H1 (cell line): ENCODE results near the gene C22orf23. TPM values are rescaled to one million over a fixed set of nuclear protein-coding genes. Genes with fewer than 3 reads are reported as not detected.

Experiments
- CTCF ChIA-PET: fragments of 300-600 bp; sonication (Branson Sonifier 250); formaldehyde crosslinking; loops from one replicate; lab custom pipeline; 2021; ENCODE audit not compliant: partially characterized antibody; lab: Charles Lee
- POLR2A ChIA-PET: fragments of 300-600 bp; sonication (Branson Sonifier 250); formaldehyde crosslinking; loops from one replicate; lab custom pipeline; 2021; ENCODE audit warnings: inconsistent platforms; ENCODE audit not compliant: partially characterized antibody; lab: Charles Lee
- DNase-seq, 2 experiments: peaks; one replicate each; pipeline versions ENCODE4 v3.0.0 to v3.0.0-alpha.2; 2010 to 2022; ENCODE audit warnings: low spot score in 2 of 2, low read depth in 1 of 2, mixed read lengths in 1 of 2
- FAIRE-seq: peaks from 2 replicates; lab custom pipeline; 2011; peaks lifted over from hg19 to GRCh38; lab: Jason Lieb, UNC
- H2AFZ ChIP-seq: 2 replicates; pipeline ENCODE4 v1.8.1; 2012; ENCODE audit warnings: low read length, inconsistent platforms
- H2AK5ac ChIP-seq: 2 replicates; pipeline ENCODE4 v1.6.1; 2013; ENCODE audit warnings: low read depth, low read length
- H2BK120ac ChIP-seq: replicated peaks from 2 replicates; pipeline ENCODE3; 2013; ENCODE audit warnings: low read depth, low read length, inconsistent platforms
- H2BK12ac ChIP-seq: 2 replicates; pipeline ENCODE4 v1.6.1; 2013; ENCODE audit warnings: low read depth, low read length
- H2BK15ac ChIP-seq: 2 replicates; pipeline ENCODE4 v1.6.1; 2013; ENCODE audit warnings: low read length
- H2BK20ac ChIP-seq: 2 replicates; pipeline ENCODE4 v1.6.1; 2013; ENCODE audit warnings: low read length
- H2BK5ac ChIP-seq: 2 replicates; pipeline ENCODE4 v1.6.1; 2013; ENCODE audit warnings: low read depth, low read length
- H3K14ac ChIP-seq: 2 replicates; pipeline ENCODE4 v1.6.1; 2013; ENCODE audit warnings: inconsistent platforms; ENCODE audit not compliant: insufficient read length
- H3K18ac ChIP-seq: 2 replicates; pipeline ENCODE4 v1.6.1; 2013; ENCODE audit warnings: low read length; ENCODE audit errors: extremely low read depth
- H3K23ac ChIP-seq: 2 replicates; pipeline ENCODE4 v1.6.1; 2013; ENCODE audit warnings: inconsistent platforms; ENCODE audit not compliant: insufficient read length
- H3K23me2 ChIP-seq: 2 replicates; pipeline ENCODE4 v1.6.1; 2013; ENCODE audit warnings: low read depth, low read length
- H3K27ac ChIP-seq: 2 replicates; pipeline ENCODE4 v1.6.1; 2011; ENCODE audit warnings: low read depth, low read length, inconsistent platforms
- H3K27me3 ChIP-seq, 4 experiments: replicated peaks in 1 of 4; 1 replicate in 1 of 4; 2 replicates in 3 of 4; pipeline versions ENCODE4 v1.6.1 to v1.8.1; 2011 to 2013; ENCODE audit warnings: low read length in 3 of 4, mild to moderate bottlenecking in 3 of 4, inconsistent platforms in 2 of 4, mixed read lengths in 2 of 4, moderate library complexity in 1 of 4; ENCODE audit not compliant: control insufficient read depth in 3 of 4, insufficient read depth in 3 of 4; ENCODE audit errors: extremely low read depth in 1 of 4
- H3K36me3 ChIP-seq, 4 experiments: 2 replicates each; pipeline versions ENCODE4 v1.6.1 to v1.8.1; 2011 to 2013; ENCODE audit warnings: mild to moderate bottlenecking in 4 of 4, low read length in 3 of 4, moderate library complexity in 2 of 4, control low read depth in 1 of 4, inconsistent platforms in 1 of 4; ENCODE audit not compliant: insufficient read depth in 4 of 4, control insufficient read depth in 2 of 4
- H3K4ac ChIP-seq: replicated peaks from 2 replicates; pipeline ENCODE3; 2013; ENCODE audit warnings: low read length, low read depth, mixed read lengths, inconsistent platforms; ENCODE audit not compliant: insufficient read length
- H3K4me1 ChIP-seq, 4 experiments: replicated peaks in 1 of 4; 1 replicate in 1 of 4; 2 replicates in 3 of 4; pipeline versions ENCODE4 v1.6.1 to v1.8.1; 2011 to 2013; ENCODE audit warnings: low read length in 3 of 4, inconsistent platforms in 2 of 4, mixed read lengths in 1 of 4; ENCODE audit not compliant: insufficient read depth in 4 of 4, control insufficient read depth in 3 of 4
- H3K4me2 ChIP-seq, 2 experiments: 2 replicates each; pipeline versions ENCODE4 v1.6.1 to v1.8.1; 2011 to 2013; ENCODE audit warnings: low read depth in 2 of 2, low read length in 2 of 2, control low read depth in 1 of 2, inconsistent platforms in 1 of 2, mild to moderate bottlenecking in 1 of 2; ENCODE audit not compliant: insufficient read depth in 1 of 2
- H3K4me3 ChIP-seq, 4 experiments: fragments of 200-600, 300-600 bp in 1 of 4; sonication (generic), shearing (Covaris generic), sonication (Bioruptor Twin) in 1 of 4; 2 replicates each; pipeline versions ENCODE4 v1.5.1 to v1.8.1; 2011 to 2016; ENCODE audit warnings: low read length in 4 of 4, low read depth in 3 of 4, control low read depth in 2 of 4, inconsistent platforms in 2 of 4, mild to moderate bottlenecking in 2 of 4, mixed read lengths in 1 of 4, moderate library complexity in 1 of 4; ENCODE audit not compliant: insufficient read depth in 2 of 4; ENCODE audit errors: extremely low read depth in 1 of 4
- H3K56ac ChIP-seq: replicated peaks from 2 replicates; pipeline ENCODE3; 2013; ENCODE audit warnings: low read depth, mild to moderate bottlenecking, mixed read lengths, low read length, inconsistent platforms; ENCODE audit not compliant: insufficient read length
- H3K79me1 ChIP-seq: 2 replicates; pipeline ENCODE4 v1.6.1; 2013; ENCODE audit warnings: low read depth, low read length, control low read depth
- H3K79me2 ChIP-seq, 2 experiments: 2 replicates each; pipeline versions ENCODE4 v1.6.1 to v1.8.1; 2012 to 2013; ENCODE audit warnings: low read length in 2 of 2, mild to moderate bottlenecking in 2 of 2, inconsistent platforms in 1 of 2; ENCODE audit not compliant: insufficient read depth in 2 of 2, control insufficient read depth in 1 of 2
- H3K9ac ChIP-seq, 4 experiments: replicated peaks in 1 of 4; 1 replicate in 1 of 4; 2 replicates in 3 of 4; pipeline versions ENCODE4 v1.6.1 to v1.8.1; 2011 to 2013; ENCODE audit warnings: low read depth in 3 of 4, low read length in 3 of 4, control low read depth in 2 of 4, mild to moderate bottlenecking in 2 of 4, moderate library complexity in 2 of 4, inconsistent platforms in 1 of 4; ENCODE audit errors: extremely low read depth in 1 of 4
- H3K9me3 ChIP-seq, 2 experiments: 2 replicates each; pipeline versions ENCODE4 v1.6.1 to v1.8.1; 2012 to 2013; ENCODE audit warnings: mild to moderate bottlenecking in 2 of 2, moderate library complexity in 2 of 2, control low read depth in 1 of 2, inconsistent platforms in 1 of 2, low read depth in 1 of 2, low read length in 1 of 2, mixed read lengths in 1 of 2; ENCODE audit not compliant: insufficient read depth in 2 of 2
- H4K20me1 ChIP-seq, 2 experiments: replicated peaks in 1 of 2; 2 replicates each; pipeline versions ENCODE3 to v1.8.1; 2011 to 2013; ENCODE audit warnings: inconsistent platforms in 2 of 2, low read length in 2 of 2, mild to moderate bottlenecking in 1 of 2; ENCODE audit not compliant: insufficient read depth in 2 of 2, control insufficient read depth in 1 of 2
- H4K5ac ChIP-seq: 2 replicates; pipeline ENCODE4 v1.6.1; 2013; ENCODE audit warnings: low read length, low read depth, mixed read lengths, inconsistent platforms; ENCODE audit not compliant: insufficient read length
- H4K8ac ChIP-seq: 2 replicates; pipeline ENCODE4 v1.8.0; 2013; ENCODE audit warnings: mild to moderate bottlenecking, moderate library complexity, low read length, inconsistent platforms; ENCODE audit not compliant: insufficient read depth; ENCODE audit errors: extremely low read depth
- H4K91ac ChIP-seq: replicated peaks from 2 replicates; pipeline ENCODE3; 2013; ENCODE audit warnings: low read length, mixed read lengths, inconsistent platforms; ENCODE audit not compliant: insufficient read length
- GABPA ChIP-seq: IDR thresholded peaks from 2 replicates; pipeline ENCODE4 v1.6.1; 2011; ENCODE audit warnings: mild to moderate bottlenecking, low read length, moderate library complexity, borderline replicate concordance; ENCODE audit not compliant: insufficient read depth
- HDAC6 ChIP-seq: IDR thresholded peaks from one replicate; pipeline ENCODE4 v1.7.1; 2012; ENCODE audit warnings: low read depth, mild to moderate bottlenecking, inconsistent platforms, low read length, moderate library complexity
- KDM5A ChIP-seq: fragments of 200-600 bp; IDR thresholded peaks from 2 replicates; pipeline ENCODE4 v1.7.1; 2012; ENCODE audit warnings: mild to moderate bottlenecking, low read length, inconsistent platforms, mixed read lengths
- MAFK ChIP-seq: IDR thresholded peaks from 2 replicates; pipeline ENCODE4 v1.6.1; 2012; ENCODE audit warnings: low read depth, mild to moderate bottlenecking, improper control_type of control experiment, low read length
- RAD21 ChIP-seq, 2 experiments: IDR thresholded peaks in 1 of 2; conservative IDR thresholded peaks in 1 of 2; 2 replicates each; pipeline ENCODE4 v1.6.1; 2011; ENCODE audit warnings: low read depth in 2 of 2, low read length in 2 of 2, improper control_type of control experiment in 1 of 2, inconsistent platforms in 1 of 2, mild to moderate bottlenecking in 1 of 2, moderate library complexity in 1 of 2
- SP1 ChIP-seq: IDR thresholded peaks from 2 replicates; pipeline ENCODE4 v1.6.1; 2011; ENCODE audit warnings: low read depth, low read length
- TBP ChIP-seq: IDR thresholded peaks from 2 replicates; pipeline ENCODE4 v1.6.1; 2011; ENCODE audit warnings: low read depth, low read length, improper control_type of control experiment
- WGBS, 2 experiments: shearing (Covaris generic) in 1 of 2; methylation state at CpG; one replicate each; pipeline versions ENCODE4 v1.1.6 to v1.1.7; 2013 to 2015; ENCODE audit warnings: low lambda C conversion rate in 2 of 2, mixed read lengths in 2 of 2, inconsistent platforms in 1 of 2, low coverage in 1 of 2, missing lambda C conversion rate in 1 of 2; ENCODE audit not compliant: insufficient replicate concordance in 2 of 2, insufficient coverage in 1 of 2, insufficient read length in 1 of 2; ENCODE audit errors: extremely low coverage in 1 of 2, missing lambda C conversion rate in 1 of 2; 5-methylcytosine and 5-hydroxymethylcytosine counted together
- polyA plus RNA-seq, 7 experiments: library from polyadenylated mRNA; depleted of rRNA in 3 of 7; stranded (reverse) in 5 of 7; unstranded in 2 of 7; fragments of >200 nt in 5 of 7; fragments of 200-250 nt in 2 of 7; gene quantifications; 1 replicate in 5 of 7; 2 replicates in 1 of 7; 4 replicates in 1 of 7; pipeline versions ENCODE4 v1.2.1 to v1.2.3, GENCODE V29; 2011 to 2013; ENCODE audit warnings: missing spikeins in 2 of 7, mixed read lengths in 2 of 7
- total RNA-seq: library from RNA; stranded (reverse); fragmentation: NEBNext Ultra II Directional; extraction: Animal tissue kit (Norgen Biotek cat#: 25700); gene quantifications from 2 replicates; pipeline ENCODE4 v1.2.1, GENCODE V29; 2021
- TF ChIP-seq, protein P1 (sequence below), 3 experiments: IDR thresholded peaks; 1 replicate in 2 of 3; 2 replicates in 1 of 3; pipeline versions ENCODE4 v1.5.1 to v1.6.1; 2011; ENCODE audit warnings: low read length in 3 of 3, mild to moderate bottlenecking in 3 of 3, inconsistent platforms in 2 of 3, low read depth in 1 of 3, moderate library complexity in 1 of 3; ENCODE audit not compliant: insufficient read depth in 1 of 3; ENCODE audit errors: control extremely low read depth in 1 of 3

The C22orf23 gene
- total and polyA plus RNA-seq, 2 of the 8 experiments (the other 6 are each of a cell fraction or from before 2014, with no cell fraction given): 0.50 to 0.54 TPM

DNA sequence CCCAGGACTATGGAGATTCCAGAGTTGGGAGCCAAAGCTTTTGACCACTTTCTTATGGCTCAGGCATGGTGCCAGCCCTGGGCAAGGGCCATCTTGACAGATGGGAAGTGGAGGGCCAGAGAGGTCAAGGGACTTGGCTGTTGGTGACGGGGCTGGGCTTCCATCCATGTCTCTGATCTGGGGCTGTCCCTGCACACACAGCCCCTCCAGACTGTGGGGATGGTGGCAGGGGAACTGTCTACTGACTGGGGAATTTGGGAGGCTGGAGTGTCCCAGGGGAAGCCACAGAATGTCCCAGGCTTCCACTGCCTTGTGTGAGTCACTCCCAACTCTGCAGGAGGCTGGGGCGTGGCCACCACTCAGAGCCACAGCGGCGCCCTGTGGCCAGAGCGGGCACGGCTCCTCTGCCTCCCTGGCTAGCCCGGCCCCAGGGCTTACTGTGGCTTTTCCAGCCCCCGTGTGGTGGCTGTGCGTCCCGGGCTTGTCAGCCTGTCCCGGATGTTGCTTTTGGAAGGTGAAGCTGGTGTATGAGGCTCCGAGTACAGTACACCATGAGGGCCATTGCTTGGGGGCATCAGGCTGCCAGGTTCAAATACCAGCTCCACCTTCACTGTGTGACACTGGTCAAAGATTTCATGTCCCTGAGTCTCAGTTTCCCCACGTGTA, 19.6 kb downstream of the C22orf23 start:
- Histone ChIP-seq H3K36me3 (peaks cover 0 to 9% (median 4%) of the 10 kb centered on the region in 4 experiments; a peak in 6 of 8 replicates), H3K4me2 (no peak overlapping the region), H3K9ac (no peak overlapping the region), H3K4me1 (peaks cover 0 to 5% (median 3%) of the 10 kb centered on the region in 4 experiments; a peak in 5 of 7 replicates), H2BK12ac (0 out of 2 replicates have a peak overlapping the region, but pooled peaks have one; percentile 19), H4K91ac (no peak overlapping the region), H3K27me3 (no peaks in the 10 kb centered on the region), H3K79me1 (no peaks in the 10 kb centered on the region; the same call in 1 of the 2 replicates), H2BK120ac (no peak overlapping the region), H3K56ac (no peak overlapping the region), H2BK5ac (peak overlapping the region; percentile 6), H3K23me2 (no peaks in the 10 kb centered on the region), H2AK5ac (no peak overlapping the region), H4K5ac (peak overlapping the region; percentile 26), H3K79me2 (no peaks in the 10 kb centered on the region), H3K4me3 (no peak overlapping the region), H2BK20ac (no peak overlapping the region), H3K4ac (no peak overlapping the region), H4K8ac (no peak overlapping the region; the same call in 1 of the 2 replicates), H3K23ac (no peak overlapping the region), H2AFZ (no peak overlapping the region), H3K14ac (no peak overlapping the region), H3K27ac (no peak overlapping the region), H3K9me3 (no peaks in the 10 kb centered on the region), H2BK15ac (no peak overlapping the region), H4K20me1 (peaks cover 0 to 11% of the 10 kb centered on the region in 2 experiments), H3K18ac (no peak overlapping the region)
- FAIRE-seq: peak; percentile 77
- WGBS, 2 experiments: 26% methylated on average over 13 of the region's 13 CpGs; no CpG with 5 or more reads in 1 of the 2 experiments
- ChIA-PET CTCF (interaction anchor here (0.6 to 10.4 kb wide), 27 partner anchors 9 to 116 kb away, joined by 3 to 158 read pairs (median 5); partner anchors contain the start of gene MICALL1), POLR2A (interaction anchor here (0.6 to 2.4 kb wide), 8 partner anchors 10 to 812 kb away, joined by 3 to 10 read pairs (median 3); partner anchors contain the start of genes C22orf23 and POLR2F)
- peak; percentile 73 to 98 for DNase-seq
- no peak for TF ChIP-seq KDM5A
- peak; percentile 57; the same call in 1 of the 2 replicates for TF ChIP-seq GABPA
- peak; percentile 62 to 74 for TF ChIP-seq RAD21 (IDR thresholded peaks at IDR 0.05 in 1 of 2, conservative IDR thresholded peaks at IDR 0.05 in 1 of 2; ENCODE audit: low read depth in 2 of 2, low read length in 2 of 2)
- TF ChIP-seq MAFK: no peak
- TF ChIP-seq, protein P1, sequence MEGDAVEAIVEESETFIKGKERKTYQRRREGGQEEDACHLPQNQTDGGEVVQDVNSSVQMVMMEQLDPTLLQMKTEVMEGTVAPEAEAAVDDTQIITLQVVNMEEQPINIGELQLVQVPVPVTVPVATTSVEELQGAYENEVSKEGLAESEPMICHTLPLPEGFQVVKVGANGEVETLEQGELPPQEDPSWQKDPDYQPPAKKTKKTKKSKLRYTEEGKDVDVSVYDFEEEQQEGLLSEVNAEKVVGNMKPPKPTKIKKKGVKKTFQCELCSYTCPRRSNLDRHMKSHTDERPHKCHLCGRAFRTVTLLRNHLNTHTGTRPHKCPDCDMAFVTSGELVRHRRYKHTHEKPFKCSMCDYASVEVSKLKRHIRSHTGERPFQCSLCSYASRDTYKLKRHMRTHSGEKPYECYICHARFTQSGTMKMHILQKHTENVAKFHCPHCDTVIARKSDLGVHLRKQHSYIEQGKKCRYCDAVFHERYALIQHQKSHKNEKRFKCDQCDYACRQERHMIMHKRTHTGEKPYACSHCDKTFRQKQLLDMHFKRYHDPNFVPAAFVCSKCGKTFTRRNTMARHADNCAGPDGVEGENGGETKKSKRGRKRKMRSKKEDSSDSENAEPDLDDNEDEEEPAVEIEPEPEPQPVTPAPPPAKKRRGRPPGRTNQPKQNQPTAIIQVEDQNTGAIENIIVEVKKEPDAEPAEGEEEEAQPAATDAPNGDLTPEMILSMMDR (IDR thresholded peaks at IDR 0.05; ENCODE audit: control extremely low read depth in 1 of 3, insufficient read depth in 1 of 3, low read depth in 1 of 3, low read length in 3 of 3): peak; percentile 99
- TF ChIP-seq SP1: peak; percentile 86
- TF ChIP-seq HDAC6: no peak
- peak; percentile 51; the same call in 1 of the 2 replicates for TF ChIP-seq TBP
